ENCODE results near the gene CUBN.
"Not testable (repeated sequence)": the region's sequence is repeated elsewhere in the genome, so short reads cannot be mapped to it uniquely, and the experiment has no call there.

CUBN gene

GRCh38 chr10:16870331-16870730 lies 259.3 kb downstream of the CUBN start:
- DNase-seq (ENCODE audit: low read depth): no peak

GRCh38 chr10:16867990-16868389 lies 261.6 kb downstream of the CUBN start:
- no peak for DNase-seq (ENCODE audit: low read depth)

GRCh38 chr10:16867556-16867955 lies 262.1 kb downstream of the CUBN start:
- DNase-seq (ENCODE audit: low read depth): peak; percentile 73

- no peak for DNase-seq (ENCODE audit: low read depth)
These were observed 262.9 kb downstream of the CUBN start for GRCh38 chr10:16866541-16867275.

- no peak for DNase-seq (ENCODE audit: low read depth)
These were observed 263.8 kb downstream of the CUBN start for GRCh38 chr10:16865766-16866165.

GRCh38 chr10:16863766-16864165 lies 265.8 kb downstream of the CUBN start:
- no peak for DNase-seq (ENCODE audit: low read depth)

- no peak for DNase-seq (ENCODE audit: low read depth)
These were observed 272.2 kb downstream of the CUBN start for GRCh38 chr10:16857419-16857818.

- DNase-seq (ENCODE audit: low read depth): no peak
These were observed 273.0 kb downstream of the CUBN start for GRCh38 chr10:16856567-16856966.

GRCh38 chr10:16856092-16856491 lies 273.5 kb downstream of the CUBN start:
- no peak for DNase-seq (ENCODE audit: low read depth)

- no peak for DNase-seq (ENCODE audit: low read depth)
These were observed 275.0 kb downstream of the CUBN start for GRCh38 chr10:16854623-16855022.

- no peak for DNase-seq (ENCODE audit: low read depth)
These were observed 275.8 kb downstream of the CUBN start for GRCh38 chr10:16853809-16854208.

- DNase-seq (ENCODE audit: low read depth): no peak
These were observed 276.4 kb downstream of the CUBN start for GRCh38 chr10:16853201-16853600.

GRCh38 chr10:16852624-16853023 lies 277.0 kb downstream of the CUBN start:
- DNase-seq (ENCODE audit: low read depth): no peak

- no peak for DNase-seq (ENCODE audit: low read depth)
These were observed 281.0 kb downstream of the CUBN start for GRCh38 chr10:16848562-16849154.

GRCh38 chr10:16847644-16848043 lies 282.0 kb downstream of the CUBN start:
- peak; percentile 67 for DNase-seq (ENCODE audit: low read depth)

- DNase-seq (ENCODE audit: low read depth): no peak
These were observed 284.4 kb downstream of the CUBN start for GRCh38 chr10:16845248-16845647.

GRCh38 chr10:16843252-16843870 lies 286.2 kb downstream of the CUBN start:
- peak; percentile 71 for DNase-seq (ENCODE audit: low read depth)

GRCh38 chr10:16835228-16835627 lies 294.4 kb downstream of the CUBN start:
- DNase-seq (ENCODE audit: low read depth): no peak

GRCh38 chr10:16832351-16833080 lies 297.1 kb downstream of the CUBN start:
- DNase-seq (ENCODE audit: low read depth): peak; percentile 93

GRCh38 chr10:16828701-16829175 lies 300.9 kb downstream of the CUBN start:
- peak; percentile 70 for DNase-seq (ENCODE audit: low read depth)

GRCh38 chr10:16828114-16828568 lies 301.5 kb downstream of the CUBN start:
- peak; percentile 35 for DNase-seq (ENCODE audit: low read depth)

GRCh38 chr10:16827474-16827873 lies 302.1 kb downstream of the CUBN start:
- not testable (repeated sequence) for DNase-seq (ENCODE audit: low read depth)
